ENCODE results near the gene SLC4A5.
"Not testable (repeated sequence)": the region's sequence is repeated elsewhere in the genome, so short reads cannot be mapped to it uniquely, and the experiment has no call there.

The SLC4A5 gene

DNA sequence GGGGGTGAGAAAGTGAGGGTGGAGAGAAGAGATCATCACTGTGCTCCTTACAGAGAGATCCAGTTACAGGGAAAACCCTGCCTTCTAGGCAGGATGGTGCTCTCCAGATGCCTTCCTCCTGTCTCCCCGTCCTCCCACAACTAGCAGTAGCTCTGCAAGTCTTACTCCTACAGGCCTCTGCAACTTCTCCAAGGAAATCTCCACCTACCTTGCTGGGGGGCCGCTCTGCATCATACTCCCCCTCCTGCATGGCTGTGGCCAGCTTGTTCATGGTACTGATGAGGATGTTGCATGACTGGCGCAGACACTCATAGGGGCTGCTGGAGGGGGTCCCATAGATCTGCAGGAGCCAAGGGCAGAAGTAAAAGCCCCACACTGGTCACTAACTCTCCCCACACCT lies 22.8 kb upstream of the SLC4A5 start:
- no peak for DNase-seq

DNA sequence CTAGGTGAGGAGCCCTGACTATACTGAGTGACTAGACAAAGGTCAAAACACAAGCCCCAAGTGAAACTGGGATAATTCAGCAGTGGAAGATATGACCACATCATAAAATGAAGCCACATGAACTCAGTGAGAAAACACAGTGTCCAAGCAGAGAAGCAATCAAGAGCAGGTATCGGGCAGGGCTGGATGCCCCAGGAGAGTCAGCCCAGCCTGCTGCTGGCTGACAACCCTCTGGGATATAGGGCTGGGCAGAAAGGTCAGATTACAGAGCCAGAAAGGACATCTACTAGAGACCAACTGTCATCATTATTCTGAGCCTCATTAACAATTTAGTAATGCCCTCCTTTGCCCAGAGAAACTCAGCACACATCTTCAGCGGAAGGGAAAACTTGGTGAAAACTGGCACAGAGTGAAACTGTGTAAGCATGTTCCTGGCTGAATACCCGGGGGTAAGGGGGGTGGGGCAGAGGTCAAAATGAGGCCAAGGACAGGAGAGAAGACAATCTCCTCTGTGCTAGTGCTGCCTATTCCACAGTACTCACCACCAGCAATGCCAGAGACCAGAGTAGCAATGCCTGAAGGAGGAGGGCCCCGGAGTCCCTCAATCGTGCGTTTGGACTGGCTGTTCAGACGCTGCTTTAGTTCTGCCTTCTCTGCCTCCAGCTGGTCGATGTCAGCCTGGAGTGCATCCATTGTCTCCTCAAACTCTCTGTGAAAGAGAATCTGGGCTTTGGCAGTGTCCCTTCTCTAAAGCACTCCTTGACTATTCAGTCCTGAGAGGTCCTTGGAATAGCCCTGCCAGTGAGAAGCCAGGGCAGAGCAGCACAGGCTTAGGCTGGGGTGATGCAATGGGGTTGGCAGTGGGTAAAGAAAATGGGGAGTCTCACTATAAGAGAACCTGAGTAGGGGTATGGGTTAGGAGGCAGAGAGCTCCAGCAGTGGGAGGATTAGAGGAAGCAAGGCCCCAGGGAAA lies 21.6 kb upstream of the SLC4A5 start:
- DNase-seq, result no peak

GRCh38 chr2:74361327-74361726 lies 18.1 kb upstream of the SLC4A5 start:
- no peak for DNase-seq

DNA sequence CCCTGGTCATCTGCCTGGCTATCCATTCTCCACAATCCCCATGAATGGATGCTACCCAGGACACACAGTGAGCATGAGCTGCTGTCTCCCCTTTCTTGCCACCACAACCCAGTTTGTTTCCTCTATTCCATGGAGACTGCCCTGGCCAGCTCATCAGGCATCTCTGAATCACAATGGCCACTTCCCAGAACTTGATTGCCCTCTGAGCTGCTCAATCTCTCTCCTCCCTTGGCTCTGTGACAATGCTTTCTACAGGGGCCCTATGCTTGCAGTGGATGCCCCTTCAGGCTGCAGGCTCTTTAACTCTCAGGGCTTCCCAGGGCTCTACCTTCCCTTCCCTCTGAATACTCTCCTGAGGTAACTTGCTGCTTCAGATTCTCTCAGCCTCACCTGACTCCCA lies 14.4 kb upstream of the SLC4A5 start:
- no peak for DNase-seq

DNA sequence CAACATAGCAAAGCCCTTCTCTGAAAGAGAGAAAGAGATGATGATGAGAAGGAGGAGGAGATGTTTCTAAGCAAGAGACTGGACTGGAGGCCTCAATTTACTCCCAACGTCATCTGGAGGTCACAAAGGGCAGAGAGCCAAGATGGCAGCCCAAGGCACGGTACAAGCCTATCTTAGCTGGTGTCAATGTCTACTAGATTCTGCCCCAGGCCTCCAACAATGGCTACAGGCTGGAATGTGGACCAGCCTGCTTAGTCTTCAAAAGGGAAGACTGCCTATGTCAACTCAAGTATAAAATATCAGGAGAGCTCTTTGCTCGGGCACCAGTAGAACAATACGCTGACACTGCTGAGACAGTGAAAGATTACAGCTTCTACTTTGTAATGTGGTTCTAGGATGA lies 6.7 kb upstream of the SLC4A5 start:
- no peak for DNase-seq

DNA sequence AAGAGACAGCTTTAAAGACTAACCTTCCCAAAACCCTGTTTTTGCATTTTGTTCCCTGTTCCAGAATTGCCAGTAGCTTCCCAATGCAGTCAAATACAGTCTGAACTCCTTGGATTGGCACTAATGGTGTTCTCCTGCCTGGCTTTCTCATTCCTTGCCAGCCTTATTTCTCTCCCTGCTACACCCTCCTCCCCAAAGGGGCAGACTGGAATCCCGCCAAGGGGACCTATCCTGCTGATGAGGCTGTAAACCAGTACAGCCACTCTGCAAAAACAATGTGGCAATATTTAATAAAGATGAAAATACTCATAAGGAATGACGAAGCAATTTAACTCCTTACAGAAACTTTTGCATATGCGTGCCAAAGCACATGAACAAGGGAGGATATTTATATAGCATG lies 4.5 kb upstream of the SLC4A5 start:
- no peak for DNase-seq

- DNase-seq, result no peak
Observed at GRCh38 chr2:74347303-74347702, 4.1 kb upstream of the SLC4A5 start.

GRCh38 chr2:74345272-74345943 lies 2.2 kb upstream of the SLC4A5 start:
- no peak for DNase-seq

GRCh38 chr2:74336227-74336626 lies 7.0 kb downstream of the SLC4A5 start:
- not testable (repeated sequence) for DNase-seq

DNA sequence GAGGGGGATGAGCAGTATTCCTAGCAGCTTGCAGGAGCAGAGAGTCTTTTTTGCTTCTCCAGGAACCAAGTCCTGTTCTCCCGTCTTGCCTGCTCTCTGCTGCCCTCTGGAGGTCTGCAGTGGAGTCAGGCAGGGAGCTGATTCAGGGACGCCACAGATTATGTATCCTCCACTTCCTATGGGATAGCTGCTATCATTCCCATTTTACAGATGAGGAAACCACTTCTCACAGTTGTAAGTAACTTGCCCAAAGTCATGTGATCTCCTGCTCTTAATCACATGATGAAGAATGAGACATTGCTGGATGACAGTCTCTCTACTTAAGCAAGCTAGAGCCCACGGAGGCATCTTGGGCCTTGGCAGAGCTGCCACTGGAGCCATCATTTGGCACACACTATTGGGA lies 8.3 kb downstream of the SLC4A5 start:
- no peak for DNase-seq

GRCh38 chr2:74333896-74334586 lies 9.2 kb downstream of the SLC4A5 start:
- DNase-seq, result no peak

GRCh38 chr2:74333175-74333574 lies 10.0 kb downstream of the SLC4A5 start:
- no peak for DNase-seq

GRCh38 chr2:74332550-74333174 lies 10.6 kb downstream of the SLC4A5 start:
- no peak for DNase-seq

DNA sequence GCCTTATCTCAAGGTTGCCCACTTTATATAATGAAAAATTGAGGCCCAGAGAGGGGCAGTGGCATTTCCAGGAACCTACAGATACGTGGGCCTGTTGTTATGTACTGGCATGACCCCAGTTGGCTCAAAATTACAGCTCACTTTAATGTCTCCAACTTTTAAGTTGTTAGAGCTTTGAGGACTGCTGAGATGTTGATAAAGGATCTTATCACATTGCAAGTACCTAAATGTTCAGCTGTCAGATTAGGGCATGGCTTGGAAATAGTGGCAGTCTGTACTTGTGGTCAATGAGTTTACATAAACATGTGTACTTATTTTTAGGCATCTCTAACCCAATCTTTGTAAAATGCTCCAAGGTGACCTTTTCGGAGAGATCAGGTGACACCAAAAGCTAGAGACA lies 14.6 kb downstream of the SLC4A5 start:
- no peak for DNase-seq

GRCh38 chr2:74328074-74328473 lies 15.1 kb downstream of the SLC4A5 start:
- no peak for DNase-seq

DNA sequence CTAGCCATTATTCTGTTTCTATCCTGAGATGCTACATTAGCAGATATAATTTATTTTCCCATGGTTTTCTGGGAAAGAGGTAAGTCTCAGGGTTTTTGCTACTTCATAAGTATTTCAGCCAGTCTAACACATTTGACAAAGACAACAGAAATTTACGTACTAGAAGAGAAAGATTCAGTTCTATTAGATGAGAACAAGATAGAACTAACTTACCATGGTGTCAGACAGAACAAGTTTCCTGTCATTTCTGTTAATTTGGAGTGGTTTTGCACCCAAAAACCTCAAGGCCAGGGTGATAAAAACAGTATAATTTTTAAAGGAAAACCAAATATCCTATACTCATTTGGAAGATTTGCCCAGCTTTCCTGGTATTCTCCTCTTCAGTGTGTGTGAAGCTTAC lies 15.6 kb downstream of the SLC4A5 start:
- no peak for DNase-seq

- DNase-seq, result no peak
Observed at GRCh38 chr2:74327199-74327598, 16.0 kb downstream of the SLC4A5 start.

DNA sequence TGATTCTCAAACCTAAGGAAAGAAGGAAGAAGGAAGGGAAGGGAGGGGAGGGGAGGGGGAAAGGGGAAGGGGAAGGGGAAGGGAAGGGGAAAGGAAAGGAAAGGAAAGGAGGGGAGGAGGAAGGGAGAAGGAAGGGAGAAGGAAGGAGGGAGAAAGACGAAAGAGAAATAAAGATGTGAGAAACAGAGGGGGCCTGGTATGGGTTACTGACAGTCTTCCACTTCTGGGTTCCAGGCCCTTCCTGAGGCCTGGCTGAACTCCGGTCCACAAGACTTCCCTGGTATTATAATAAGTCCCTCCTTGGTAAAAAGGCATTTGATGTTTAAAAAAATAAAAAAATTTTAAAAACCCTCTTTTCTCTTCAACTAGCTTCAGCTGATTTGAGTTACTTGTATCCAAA lies 17.4 kb downstream of the SLC4A5 start:
- DNase-seq, result no peak

DNA sequence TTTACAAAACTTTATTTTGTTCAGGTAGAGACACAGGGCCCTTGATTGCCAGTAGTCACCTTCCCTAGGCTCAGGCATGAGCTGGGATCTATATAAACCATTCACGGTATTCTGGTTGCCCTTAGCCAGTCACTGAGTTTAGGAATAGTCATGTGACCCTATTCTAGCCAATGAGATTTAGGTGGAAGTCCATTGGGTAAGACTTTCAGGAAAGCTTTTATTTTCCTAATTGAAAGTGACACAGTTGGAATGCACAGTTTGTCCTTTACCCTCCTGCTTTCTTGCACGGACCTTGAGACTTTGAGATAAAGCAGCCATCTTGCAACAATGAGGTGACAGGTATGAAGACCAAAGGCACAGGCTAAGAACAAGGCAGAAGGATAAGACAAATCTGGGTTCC lies 21.5 kb downstream of the SLC4A5 start:
- no peak for DNase-seq

DNA sequence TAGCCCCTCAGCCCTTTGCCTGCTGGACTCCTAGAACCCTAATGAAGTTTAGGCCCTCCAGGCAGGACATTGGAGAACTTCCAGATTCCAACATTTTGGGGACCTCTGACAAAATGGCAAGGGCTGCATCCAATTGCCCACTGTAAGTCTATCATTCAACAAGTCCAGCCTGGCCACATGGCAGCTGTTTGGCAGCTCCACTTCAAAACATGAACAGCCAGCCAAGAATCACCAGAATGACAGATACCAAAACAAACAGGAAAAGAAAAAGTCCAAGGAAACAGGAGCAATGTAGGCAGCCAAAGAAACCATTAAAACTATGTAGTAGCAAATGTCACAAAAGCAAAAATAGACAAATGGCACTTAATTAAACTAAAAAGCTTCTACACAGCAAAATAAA lies 25.5 kb downstream of the SLC4A5 start:
- DNase-seq, result no peak

DNA sequence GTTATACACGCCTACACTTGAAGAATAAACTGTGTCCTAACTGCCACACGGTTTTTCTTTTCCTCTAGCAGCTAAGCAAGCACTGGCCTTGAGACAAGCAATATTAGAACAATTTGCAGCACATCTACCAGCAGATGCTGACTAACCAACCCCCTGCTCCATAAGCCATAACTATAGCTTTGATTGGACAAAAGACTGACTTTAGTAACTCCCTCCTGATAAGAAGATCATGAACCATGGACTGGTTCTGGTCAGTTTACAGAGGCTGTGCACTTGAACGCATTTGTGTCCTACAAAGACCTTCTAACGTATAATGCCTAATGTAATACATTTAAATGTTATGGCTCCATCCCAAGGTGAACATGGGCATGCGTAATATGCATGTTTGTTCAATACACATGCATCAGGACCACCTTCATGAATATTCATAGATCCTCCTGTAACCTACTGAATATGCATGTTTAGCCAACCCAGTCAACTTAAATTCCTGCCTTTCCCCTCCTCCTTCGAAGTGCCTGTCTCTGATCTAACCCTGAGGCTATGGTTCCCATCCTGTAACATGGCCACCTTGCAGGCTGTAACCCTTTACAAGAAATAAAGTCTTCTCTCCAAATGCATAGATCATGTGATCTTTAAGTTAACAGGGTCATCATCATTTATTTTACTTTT lies 26.5 kb downstream of the SLC4A5 start:
- no peak for DNase-seq

DNA sequence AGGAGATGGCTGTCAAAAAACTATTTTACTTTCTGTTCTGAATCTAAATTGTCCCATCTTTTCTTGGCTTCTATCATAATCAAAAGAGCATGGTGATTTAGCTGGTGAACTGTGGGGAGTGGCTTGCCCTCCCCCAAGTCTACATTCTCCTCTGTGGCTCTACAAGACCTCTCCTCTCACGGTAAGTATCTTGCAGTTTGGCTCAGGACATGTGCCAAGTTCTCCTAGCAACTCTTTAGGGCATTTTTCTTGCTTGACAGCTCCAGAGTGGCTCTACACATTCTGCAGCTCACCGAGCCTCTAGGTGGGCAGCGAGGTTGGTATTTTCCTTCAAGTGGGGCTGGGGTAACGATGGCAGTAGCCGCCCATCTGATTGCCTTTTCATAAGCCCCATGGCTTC lies 29.1 kb downstream of the SLC4A5 start:
- DNase-seq, result no peak

GRCh38 chr2:74313497-74313896 lies 29.7 kb downstream of the SLC4A5 start:
- DNase-seq, result no peak

Measured in cortex of kidney (tissue), 1 donor.